Keratinocyte (primary cell): ENCODE measurements around the gene FOXI1. TPM values are rescaled to one million over a fixed set of nuclear protein-coding genes. Genes with fewer than 3 reads are reported as not detected.

ENCODE experiments used
- DNase-seq: peaks from one replicate; pipeline ENCODE4 v3.0.0-alpha.2; 2011; ENCODE audit warnings: low read depth, missing footprints, low spot score
- FAIRE-seq: peaks from 2 replicates; lab custom pipeline; 2011; peaks lifted over from hg19 to GRCh38; lab: Jason Lieb, UNC
- H2AFZ ChIP-seq: 2 replicates; pipeline ENCODE4 v1.6.0; 2012; ENCODE audit warnings: low read length, control low read depth, inconsistent platforms; ENCODE audit not compliant: control insufficient read depth
- H3K27ac ChIP-seq: 2 replicates; pipeline ENCODE4 v1.5.1; 2011; ENCODE audit warnings: low read length; ENCODE audit not compliant: control insufficient read depth, insufficient read depth
- H3K27me3 ChIP-seq: 3 replicates; pipeline ENCODE4 v1.6.0; 2011; ENCODE audit warnings: low read length; ENCODE audit not compliant: control insufficient read depth, insufficient read depth; ENCODE audit errors: extremely low read depth
- H3K36me3 ChIP-seq, 2 experiments: 2 replicates in 1 of 2; 3 replicates in 1 of 2; pipeline ENCODE4 v1.5.1; 2011; ENCODE audit warnings: low read length in 2 of 2, mild to moderate bottlenecking in 1 of 2; ENCODE audit not compliant: control insufficient read depth in 2 of 2, insufficient read depth in 2 of 2; ENCODE audit errors: extremely low read depth in 1 of 2
- H3K4me1 ChIP-seq: 3 replicates; pipeline ENCODE4 v1.5.1; 2011; ENCODE audit warnings: low read length; ENCODE audit not compliant: control insufficient read depth, insufficient read depth; ENCODE audit errors: extremely low read depth
- H3K4me2 ChIP-seq: 3 replicates; pipeline ENCODE4 v1.6.0; 2011; ENCODE audit warnings: low read depth, low read length; ENCODE audit not compliant: control insufficient read depth, insufficient read depth; ENCODE audit errors: extremely low read depth
- H3K4me3 ChIP-seq, 3 experiments: fragments of 200-600 bp in 1 of 3; sonication (generic) in 1 of 3; 2 replicates in 2 of 3; 3 replicates in 1 of 3; pipeline ENCODE4 v1.5.1; 2011 to 2016; ENCODE audit warnings: low read length in 3 of 3, mild to moderate bottlenecking in 3 of 3, control low read depth in 2 of 3, inconsistent platforms in 1 of 3, low read depth in 1 of 3, mixed read lengths in 1 of 3, mixed run types in 1 of 3, moderate library complexity in 1 of 3; ENCODE audit not compliant: control insufficient read depth in 2 of 3, insufficient read depth in 2 of 3; ENCODE audit errors: extremely low read depth in 1 of 3
- H3K79me2 ChIP-seq: 2 replicates; pipeline ENCODE4 v1.6.0; 2012; ENCODE audit warnings: low read length; ENCODE audit not compliant: control insufficient read depth, insufficient read depth
- H3K9ac ChIP-seq: 3 replicates; pipeline ENCODE4 v1.6.0; 2011; ENCODE audit warnings: low read length; ENCODE audit not compliant: control insufficient read depth, insufficient read depth; ENCODE audit errors: extremely low read depth
- H3K9me1 ChIP-seq: 3 replicates; pipeline ENCODE4 v1.6.0; 2011; ENCODE audit warnings: low read length; ENCODE audit not compliant: control insufficient read depth, insufficient read depth; ENCODE audit errors: extremely low read depth
- H3K9me3 ChIP-seq: 2 replicates; pipeline ENCODE4 v1.5.1; 2012; ENCODE audit warnings: low read depth, low read length; ENCODE audit not compliant: control insufficient read depth
- H4K20me1 ChIP-seq: 3 replicates; pipeline ENCODE4 v1.6.0; 2011; ENCODE audit warnings: low read length; ENCODE audit not compliant: control insufficient read depth, insufficient read depth; ENCODE audit errors: extremely low read depth
- EZH2 ChIP-seq: IDR thresholded peaks from one replicate; pipeline ENCODE4 v1.6.1; 2012; ENCODE audit warnings: inconsistent platforms, mild to moderate bottlenecking, low read length, moderate library complexity
- dilution Hi-C: fragments of 300-500 bp; cut with MboI; formaldehyde crosslinking; loops from one replicate; pipeline ENCODE4 v1.7.0; 2020; ENCODE audit warnings: low sequenced_read_pairs; ENCODE audit not compliant: extremely low pct_ligation_motif_present
- polyA minus RNA-seq, 3 experiments: library from RNA; depleted of rRNA, polyadenylated mRNA; stranded (reverse); fragments of >200 nt; gene quantifications; 1 replicate in 1 of 3; 2 replicates in 1 of 3; 3 replicates in 1 of 3; pipeline ENCODE4 v1.2.3, GENCODE V29; 2011
- polyA plus RNA-seq, 5 experiments: library from polyadenylated mRNA; depleted of rRNA in 3 of 5; stranded (reverse) in 3 of 5; stranded (forward) in 1 of 5; unstranded in 1 of 5; fragments of >200 nt; gene quantifications; 1 replicate in 1 of 5; 2 replicates in 3 of 5; 3 replicates in 1 of 5; pipeline versions ENCODE4 v1.2.1 to v1.2.3, GENCODE V29; 2011 to 2012; ENCODE audit warnings: missing spikeins in 2 of 5, low read depth in 1 of 5, low replicate concordance in 1 of 5
- TF ChIP-seq, protein P1 (sequence below), 3 experiments: IDR thresholded peaks in 1 of 3; conservative IDR thresholded peaks in 1 of 3; optimal IDR thresholded peaks in 1 of 3; 2 replicates in 2 of 3; 3 replicates in 1 of 3; pipeline versions ENCODE3 to v1.5.1; 2011; ENCODE audit warnings: low read length in 3 of 3, mild to moderate bottlenecking in 3 of 3, moderate library complexity in 2 of 3, control low read depth in 1 of 3, inconsistent platforms in 1 of 3; ENCODE audit not compliant: insufficient read depth in 2 of 3; ENCODE audit errors: extremely low read depth in 1 of 3

The FOXI1 gene
- 0.03 TPM in 1 of 3 replicates, not detected in the others for polyA plus RNA-seq
- polyA plus RNA-seq (2011; ENCODE audit: low read depth), result not detected
- polyA plus RNA-seq (2011; cell fraction: cytosol; rRNA removed), result not detected in 2 replicates
- polyA plus RNA-seq (2011; cell fraction: nucleus; rRNA removed), result not detected in 2 replicates
- polyA plus RNA-seq (2012; ENCODE audit: low replicate concordance), result not detected in 2 replicates
- not detected in 3 replicates for polyA minus RNA-seq
- not detected for polyA minus RNA-seq (2011; cell fraction: cytosol; rRNA and poly(A)+ RNA removed)
- polyA minus RNA-seq (2011; cell fraction: nucleus; rRNA and poly(A)+ RNA removed), result not detected in 2 replicates

- no peak within 1 kb of the TSS for H3K4me3 ChIP-seq
- H3K9me3 ChIP-seq, result no peaks in the 10 kb centered on the region
- TF ChIP-seq EZH2, result no peak
- TF ChIP-seq, protein P1, sequence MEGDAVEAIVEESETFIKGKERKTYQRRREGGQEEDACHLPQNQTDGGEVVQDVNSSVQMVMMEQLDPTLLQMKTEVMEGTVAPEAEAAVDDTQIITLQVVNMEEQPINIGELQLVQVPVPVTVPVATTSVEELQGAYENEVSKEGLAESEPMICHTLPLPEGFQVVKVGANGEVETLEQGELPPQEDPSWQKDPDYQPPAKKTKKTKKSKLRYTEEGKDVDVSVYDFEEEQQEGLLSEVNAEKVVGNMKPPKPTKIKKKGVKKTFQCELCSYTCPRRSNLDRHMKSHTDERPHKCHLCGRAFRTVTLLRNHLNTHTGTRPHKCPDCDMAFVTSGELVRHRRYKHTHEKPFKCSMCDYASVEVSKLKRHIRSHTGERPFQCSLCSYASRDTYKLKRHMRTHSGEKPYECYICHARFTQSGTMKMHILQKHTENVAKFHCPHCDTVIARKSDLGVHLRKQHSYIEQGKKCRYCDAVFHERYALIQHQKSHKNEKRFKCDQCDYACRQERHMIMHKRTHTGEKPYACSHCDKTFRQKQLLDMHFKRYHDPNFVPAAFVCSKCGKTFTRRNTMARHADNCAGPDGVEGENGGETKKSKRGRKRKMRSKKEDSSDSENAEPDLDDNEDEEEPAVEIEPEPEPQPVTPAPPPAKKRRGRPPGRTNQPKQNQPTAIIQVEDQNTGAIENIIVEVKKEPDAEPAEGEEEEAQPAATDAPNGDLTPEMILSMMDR (optimal IDR thresholded peaks at IDR 0.05 in 1 of 3, IDR thresholded peaks at IDR 0.05 in 1 of 3, conservative IDR thresholded peaks at IDR 0.05 in 1 of 3; ENCODE audit: extremely low read depth in 1 of 3, insufficient read depth in 2 of 3, low read length in 3 of 3), result no peak
- no peak within 1 kb of the TSS for H3K27ac ChIP-seq
- H3K9me1 ChIP-seq, result no peaks in the 10 kb centered on the region
- H3K9ac ChIP-seq, result no peak within 1 kb of the TSS
- DNase-seq (no peak), FAIRE-seq (no peak)
- H3K27me3 ChIP-seq, result no peaks in the 10 kb centered on the region
- H2AFZ ChIP-seq, result no peak within 1 kb of the TSS
- dilution Hi-C loops, result no loop called here
- no peaks in the 10 kb centered on the region for H3K4me1 ChIP-seq
- no peak within 1 kb of the TSS for H3K4me2 ChIP-seq
- no peaks in the 10 kb centered on the region for H3K36me3 ChIP-seq
- no peaks in the 10 kb centered on the region for H3K79me2 ChIP-seq
- no peaks in the 10 kb centered on the region for H4K20me1 ChIP-seq
These were observed at the start of gene FOXI1 for GRCh38 chr5:170105642-170106611. Gene FOXI1 (plus strand): TSS chr5:170105897. CDS start chr5:170105958, 61 bp downstream.

DNA sequence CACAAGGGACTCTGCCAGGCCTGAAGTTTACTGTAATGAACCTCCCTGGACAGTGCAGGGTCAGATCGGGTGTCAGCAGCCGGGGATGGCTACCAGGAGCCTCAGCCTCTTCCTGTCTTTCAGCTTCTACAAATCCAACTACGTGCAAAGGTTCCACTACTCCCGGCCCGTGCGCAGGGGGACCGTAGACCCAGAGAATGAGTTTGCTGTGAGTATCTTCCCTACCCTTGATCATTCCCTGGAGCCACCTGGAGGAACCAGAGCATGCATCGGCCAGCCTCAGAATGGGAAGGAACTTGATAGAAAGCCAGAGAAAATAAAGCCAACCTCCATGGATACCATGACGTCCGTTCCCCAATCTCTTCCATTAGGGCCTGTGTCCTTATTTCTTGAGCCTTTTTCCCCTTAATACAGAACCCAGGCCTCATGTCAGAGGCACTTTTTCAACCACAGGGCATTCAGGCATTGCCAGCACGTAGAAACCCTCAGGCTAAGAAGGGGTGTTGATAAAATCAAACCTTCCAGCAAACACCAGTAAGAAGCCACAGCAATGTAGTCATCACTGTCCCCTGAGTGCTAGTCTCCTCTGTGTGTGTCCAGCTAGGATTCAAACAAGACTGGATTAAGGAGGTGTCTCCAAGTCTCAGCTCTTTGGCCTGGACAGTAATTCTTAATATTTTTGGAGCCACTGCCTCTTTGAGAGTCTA is 49.0 kb upstream of the FOXI1 start:
- dilution Hi-C loops, result no loop called here
- DNase-seq (no peak), FAIRE-seq (no peak)
- Histone ChIP-seq H3K9me3 (no peaks in the 10 kb centered on the region), H2AFZ (no peak overlapping the region), H3K36me3 (no peaks in the 10 kb centered on the region), H3K27me3 (no peaks in the 10 kb centered on the region), H3K27ac (no peak overlapping the region), H4K20me1 (no peaks in the 10 kb centered on the region), H3K9ac (no peak overlapping the region), H3K4me2 (no peak overlapping the region), H3K79me2 (no peaks in the 10 kb centered on the region), H3K9me1 (no peaks in the 10 kb centered on the region), H3K4me3 (no peak overlapping the region), H3K4me1 (no peaks in the 10 kb centered on the region)
- TF ChIP-seq, protein P1 (optimal IDR thresholded peaks at IDR 0.05 in 1 of 3, IDR thresholded peaks at IDR 0.05 in 1 of 3, conservative IDR thresholded peaks at IDR 0.05 in 1 of 3; ENCODE audit: extremely low read depth in 1 of 3, insufficient read depth in 2 of 3, low read length in 3 of 3), result no peak
- TF ChIP-seq EZH2, result no peak
